NCI-H2029 (cell line): ENCODE results near the gene PARVB.

ENCODE experiments used
- DNase-seq: peaks from one replicate; lab custom pipeline; 2025; lab: John Stamatoyannopoulos, UW

Gene PARVB

GRCh38 chr22:44028091-44028490 lies 4.0 kb downstream of the PARVB start:
- no peak for DNase-seq

GRCh38 chr22:44029069-44029468 lies 5.0 kb downstream of the PARVB start:
- DNase-seq = no peak

GRCh38 chr22:44030051-44030701 lies 6.1 kb downstream of the PARVB start:
- no peak for DNase-seq

GRCh38 chr22:44030702-44031082 lies 6.6 kb downstream of the PARVB start:
- no peak for DNase-seq

- no peak for DNase-seq
Measured at GRCh38 chr22:44031158-44031952, 7.3 kb downstream of the PARVB start.

GRCh38 chr22:44032126-44032730 lies 8.1 kb downstream of the PARVB start:
- no peak for DNase-seq

- DNase-seq = no peak
Measured at GRCh38 chr22:44033287-44033686, 9.2 kb downstream of the PARVB start.

GRCh38 chr22:44033694-44034093 lies 9.6 kb downstream of the PARVB start:
- DNase-seq = no peak

- peak; percentile 66 for DNase-seq
Measured at GRCh38 chr22:44037519-44038375, 13.6 kb downstream of the PARVB start.

- DNase-seq = no peak
Measured at GRCh38 chr22:44039566-44040171, 15.6 kb downstream of the PARVB start.

GRCh38 chr22:44042249-44043218 lies 18.4 kb downstream of the PARVB start:
- DNase-seq = no peak

GRCh38 chr22:44045145-44045544 lies 21.0 kb downstream of the PARVB start:
- no peak for DNase-seq

GRCh38 chr22:44046485-44047141 lies 22.5 kb downstream of the PARVB start:
- DNase-seq = no peak

GRCh38 chr22:44047891-44048301 lies 23.8 kb downstream of the PARVB start:
- no peak for DNase-seq

- no peak for DNase-seq
Measured at GRCh38 chr22:44049486-44050231, 25.6 kb downstream of the PARVB start.

GRCh38 chr22:44050766-44051355 lies 26.8 kb downstream of the PARVB start:
- DNase-seq = no peak

GRCh38 chr22:44051358-44051757 lies 27.3 kb downstream of the PARVB start:
- DNase-seq = no peak

- no peak for DNase-seq
Measured at GRCh38 chr22:44051961-44052360, 27.9 kb downstream of the PARVB start.

GRCh38 chr22:44055805-44056204 lies 31.7 kb downstream of the PARVB start:
- DNase-seq = no peak
